GM18511 (cell line): ENCODE data around the gene BRIP1.
"Not testable (repeated sequence)": the region's sequence is repeated elsewhere in the genome, so short reads cannot be mapped to it uniquely, and the experiment has no call there.

ENCODE experiments used
- ATAC-seq: cut with Tn5 transposase; IDR thresholded peaks from one replicate; pipeline ENCODE4 v1.9.1; 2021; ENCODE audit warnings: mild to moderate bottlenecking, moderate library complexity; ENCODE audit not compliant: unreplicated experiment

The BRIP1 gene

DNA sequence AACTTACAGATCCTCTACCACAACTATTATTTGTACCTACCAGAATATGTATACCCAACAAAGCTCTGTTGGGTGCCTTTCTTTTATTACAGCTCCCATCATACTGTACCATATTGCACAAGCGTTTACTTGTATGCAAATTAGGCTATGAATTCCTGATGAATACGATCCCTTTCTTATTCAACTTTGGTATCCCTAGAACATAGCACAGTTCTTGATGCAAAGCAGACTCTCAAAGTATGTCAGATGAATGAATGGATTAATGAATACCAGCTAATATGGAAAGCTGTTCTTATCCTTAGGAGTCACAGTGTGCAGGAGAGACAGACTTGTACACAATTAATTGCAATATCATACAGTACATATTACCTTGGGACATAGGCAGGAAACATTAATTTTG lies 192.6 kb downstream of the BRIP1 start:
- ATAC-seq: no peak

DNA sequence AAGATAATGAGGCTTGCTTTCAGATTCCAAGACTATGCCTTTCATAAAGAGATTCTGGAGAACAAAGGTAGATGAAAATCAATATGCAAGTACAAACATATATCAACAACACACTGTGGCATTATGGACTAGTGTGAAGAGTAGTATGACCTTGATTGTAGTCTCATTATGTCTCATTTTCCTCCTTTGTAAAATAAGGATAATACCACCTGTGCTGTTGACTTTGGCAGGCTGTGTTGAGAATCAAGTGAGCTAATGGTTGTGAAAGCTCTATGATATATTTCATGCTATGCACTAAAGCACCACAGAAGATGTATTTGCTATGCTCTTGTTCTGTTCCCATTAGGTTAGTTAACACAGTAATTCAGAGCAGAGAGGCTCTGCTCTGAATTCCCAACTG lies 193.8 kb downstream of the BRIP1 start:
- ATAC-seq: no peak

DNA sequence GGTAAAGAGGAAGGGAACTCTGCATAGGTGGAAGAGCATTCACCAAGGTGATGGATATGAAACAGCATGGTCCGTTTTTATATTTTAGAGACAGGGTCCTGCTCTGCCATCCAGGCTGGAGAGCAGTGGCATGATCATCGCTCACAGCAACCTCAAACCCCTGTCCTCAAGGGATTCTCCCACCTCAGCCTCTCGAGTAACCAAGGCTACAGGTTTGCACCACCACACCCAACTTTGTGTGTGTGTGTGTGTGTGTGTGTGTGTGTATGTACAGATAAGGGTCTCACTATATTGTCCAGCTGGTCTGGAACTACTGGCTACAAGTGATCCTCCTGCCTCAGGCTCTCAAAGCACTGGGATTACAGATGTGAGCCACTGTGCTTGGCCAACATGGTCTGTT lies 194.8 kb downstream of the BRIP1 start:
- no peak for ATAC-seq

DNA sequence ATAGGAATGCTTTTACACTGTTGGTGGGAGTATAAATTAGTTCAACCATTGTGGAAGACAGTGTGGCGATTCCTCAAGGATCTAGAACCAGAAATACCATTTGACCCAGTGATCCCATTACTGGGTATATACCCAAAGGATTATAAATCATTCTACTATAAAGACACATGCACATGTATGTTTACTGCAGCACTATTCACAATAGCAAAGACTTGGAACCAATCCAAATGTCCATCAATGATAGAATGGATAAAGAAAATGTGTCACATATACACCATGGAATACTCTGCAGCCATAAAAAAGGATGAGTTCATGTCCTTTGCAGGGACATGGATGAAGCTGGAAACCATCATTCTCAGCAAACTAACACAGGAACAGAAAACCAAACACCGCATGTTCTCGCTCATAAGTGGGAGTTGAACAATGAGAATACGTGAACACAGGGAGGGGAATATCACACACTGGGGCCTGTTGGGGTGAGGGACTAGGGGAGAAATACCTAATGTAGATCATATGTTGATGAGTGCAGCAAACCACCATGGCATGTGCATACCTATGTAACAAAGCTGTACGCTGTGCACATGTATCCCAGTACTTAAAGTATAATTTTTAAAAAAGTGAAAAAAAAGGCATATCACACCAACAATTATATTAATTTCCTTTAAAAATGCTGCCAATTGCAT lies 196.8 kb downstream of the BRIP1 start:
- not testable (repeated sequence) for ATAC-seq

DNA sequence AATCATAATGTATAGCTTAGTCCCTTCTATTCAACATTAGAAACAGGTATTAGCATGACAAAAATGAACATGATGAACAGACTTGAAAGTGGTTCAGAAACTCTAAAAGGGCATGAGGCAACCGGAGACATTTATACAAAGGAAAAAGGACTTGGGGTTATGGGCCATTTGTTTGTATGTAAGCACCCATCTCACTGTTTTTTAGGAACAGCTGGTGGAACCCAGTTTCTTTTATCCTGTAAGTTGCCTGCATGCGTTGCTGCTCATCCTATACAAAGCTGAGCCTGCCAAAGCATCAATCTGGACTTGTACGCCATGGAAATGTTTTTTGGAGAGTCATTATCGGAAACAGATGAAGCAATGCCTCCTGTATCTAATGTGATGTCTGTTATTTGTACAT lies 200.0 kb downstream of the BRIP1 start:
- ATAC-seq: no peak

DNA sequence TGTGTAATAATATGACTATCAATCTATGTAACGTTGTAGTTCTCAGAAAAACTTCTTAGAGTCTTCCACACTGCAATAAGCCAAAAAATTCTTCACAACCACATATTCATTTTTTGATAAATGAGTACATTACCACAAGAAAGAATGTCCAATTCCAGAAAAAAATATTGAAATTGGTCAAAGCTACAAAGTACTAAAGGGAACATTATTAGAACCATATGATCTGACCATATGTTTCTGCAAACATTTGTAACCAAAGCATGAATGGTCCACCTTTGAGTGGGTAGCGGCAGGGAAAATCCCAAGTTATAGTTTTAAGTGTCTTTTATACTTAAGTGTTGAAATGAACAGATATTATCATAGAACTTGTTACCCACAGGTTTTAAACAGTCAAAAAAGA lies 200.6 kb downstream of the BRIP1 start:
- ATAC-seq: no peak

DNA sequence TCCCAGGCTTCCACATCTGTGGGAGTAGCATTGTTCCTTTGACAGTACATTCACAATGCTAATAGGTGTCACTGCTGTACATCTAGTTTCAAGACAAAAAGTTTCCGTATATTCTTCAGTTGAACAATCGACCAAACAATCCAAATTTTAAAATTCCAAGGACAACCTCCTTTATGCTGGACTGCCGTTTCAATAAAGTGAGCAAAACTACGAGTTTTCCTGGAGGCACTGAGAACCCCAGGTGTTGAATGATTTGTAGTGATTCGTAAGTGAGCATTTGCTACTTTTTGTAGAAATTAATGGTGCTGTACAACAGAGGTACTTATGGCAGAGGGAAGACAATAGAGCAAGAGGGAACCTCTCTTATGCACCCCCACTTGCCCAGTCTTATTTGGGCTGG lies 201.1 kb downstream of the BRIP1 start:
- ATAC-seq: no peak

DNA sequence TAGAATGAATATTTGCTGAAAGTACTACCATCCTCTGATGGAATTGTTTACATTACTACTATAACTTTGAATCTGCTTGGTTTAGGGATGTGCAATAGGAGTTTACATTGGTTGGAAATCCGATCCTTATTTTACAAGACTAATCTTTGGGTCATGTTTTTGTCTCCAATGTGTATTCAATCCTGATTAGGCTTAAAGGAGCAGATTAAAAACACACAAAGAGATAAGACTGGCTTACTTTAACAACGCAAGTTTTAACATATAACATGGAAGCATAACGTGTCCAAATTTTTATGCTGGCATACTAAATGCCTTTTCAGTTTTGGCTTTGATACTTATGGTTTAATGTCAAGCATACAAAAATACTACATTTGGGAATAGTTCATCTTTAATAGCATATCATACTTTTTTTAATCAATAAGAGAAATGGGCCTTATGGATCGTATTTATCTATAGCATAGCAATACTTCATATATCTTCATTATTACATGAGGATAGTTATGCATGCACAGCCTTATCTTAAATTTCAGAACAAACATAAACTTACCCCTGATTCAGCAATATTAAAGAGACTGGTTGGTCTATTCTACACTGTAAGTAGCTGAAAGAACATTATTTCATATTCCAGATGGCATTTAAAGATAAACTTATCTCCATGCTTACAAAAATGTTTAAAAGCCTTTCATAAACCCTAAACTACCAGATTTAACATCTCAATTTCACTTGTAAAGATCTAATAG lies 202.4 kb downstream of the BRIP1 start:
- no peak for ATAC-seq

DNA sequence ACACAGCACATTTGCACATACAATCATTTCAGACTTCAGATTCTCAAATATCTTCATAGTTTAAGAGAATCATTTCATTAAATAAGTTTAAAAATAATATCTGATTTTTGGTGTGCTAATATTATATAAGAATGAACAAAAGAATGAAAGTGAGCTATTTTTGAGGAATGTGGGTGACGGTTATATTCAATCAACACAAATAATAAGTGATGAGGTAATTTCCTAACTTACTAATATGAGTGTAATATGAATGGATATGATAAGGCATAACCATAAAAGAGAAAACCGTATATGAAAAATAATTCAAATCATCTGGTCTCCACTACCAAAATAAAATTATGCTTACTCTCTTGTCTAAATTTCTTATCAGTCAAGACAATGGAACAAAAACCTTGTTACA lies 203.9 kb downstream of the BRIP1 start:
- ATAC-seq: no peak

DNA sequence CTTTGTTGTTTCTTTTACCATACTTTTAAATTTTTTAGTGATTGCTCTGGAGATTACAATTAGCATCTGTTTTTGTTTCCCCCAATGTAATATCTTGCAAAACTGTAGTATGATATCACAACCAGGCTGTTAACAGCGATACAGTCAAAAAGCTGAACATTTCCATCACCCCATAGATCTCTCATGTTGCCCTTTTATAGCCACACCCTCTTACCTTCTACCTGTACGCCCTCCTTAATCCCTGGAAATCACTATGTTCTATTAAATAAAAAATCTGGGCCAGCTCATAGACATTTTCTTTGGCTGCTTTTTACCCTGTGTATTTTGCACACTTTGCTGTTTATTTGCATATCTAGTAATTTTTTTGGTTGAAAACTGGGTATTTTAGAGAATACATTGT lies 205.1 kb downstream of the BRIP1 start:
- no peak for ATAC-seq

DNA sequence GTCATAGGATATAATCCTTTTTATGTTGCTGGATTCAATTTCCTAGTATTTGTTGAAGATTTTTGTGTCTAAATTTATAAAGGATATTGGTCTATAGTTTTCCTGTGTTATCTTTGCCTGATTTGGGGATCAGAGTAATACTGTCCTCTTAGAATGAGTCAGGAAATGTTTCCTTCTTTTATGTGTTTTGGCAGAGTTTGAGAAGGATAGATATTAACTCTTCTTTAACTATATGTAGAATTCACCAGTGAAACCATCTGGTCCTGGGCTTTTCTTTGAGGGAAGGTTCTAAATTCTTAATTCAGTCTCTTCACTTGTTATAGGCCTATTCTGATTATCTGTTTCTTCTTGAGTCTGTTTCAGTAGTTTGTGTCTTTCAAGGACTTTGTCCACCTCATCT lies 206.0 kb downstream of the BRIP1 start:
- ATAC-seq: no peak

DNA sequence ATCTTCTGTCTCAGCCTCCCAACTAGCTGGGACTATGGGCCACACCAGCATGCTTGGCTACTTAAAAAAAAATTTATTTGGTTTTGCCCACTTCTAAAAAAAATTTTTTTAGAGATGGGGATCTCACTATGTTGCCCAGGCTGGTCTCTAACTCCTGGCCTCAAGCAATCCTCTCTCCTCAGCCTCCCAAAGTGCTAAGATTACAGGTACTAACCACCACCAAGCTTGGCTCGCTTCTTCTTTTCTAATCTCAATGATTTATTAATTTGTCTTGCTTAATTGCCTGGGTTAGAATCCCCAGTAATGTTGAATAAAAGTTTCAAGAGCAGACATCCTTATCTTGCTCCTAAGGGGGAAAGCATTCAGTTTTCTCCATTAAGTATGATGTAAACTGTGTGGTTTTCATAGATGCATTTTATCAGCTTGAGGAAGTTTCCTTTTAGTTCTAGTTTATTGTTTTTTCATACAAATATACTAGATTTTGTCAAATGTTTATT lies 206.6 kb downstream of the BRIP1 start:
- no peak for ATAC-seq

DNA sequence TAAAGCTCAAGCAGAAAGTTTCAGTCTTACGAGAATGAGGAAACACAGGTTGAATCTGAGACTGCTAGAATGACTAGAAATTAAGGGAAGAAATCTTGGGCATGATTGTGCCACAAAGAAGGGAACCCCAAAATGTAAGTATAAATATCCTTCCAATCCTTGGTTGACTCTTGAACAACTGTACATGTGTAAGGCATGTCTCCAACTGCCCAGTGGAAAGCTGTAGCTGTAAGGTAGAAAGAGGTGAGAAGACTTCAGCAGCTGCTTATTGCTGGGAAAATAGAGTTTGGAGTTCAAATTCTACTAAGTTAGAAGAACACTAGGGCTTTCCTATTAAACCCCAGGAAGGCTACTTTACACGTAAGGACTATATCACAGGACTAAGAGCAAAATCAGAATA lies 212.6 kb downstream of the BRIP1 start:
- ATAC-seq: no peak

DNA sequence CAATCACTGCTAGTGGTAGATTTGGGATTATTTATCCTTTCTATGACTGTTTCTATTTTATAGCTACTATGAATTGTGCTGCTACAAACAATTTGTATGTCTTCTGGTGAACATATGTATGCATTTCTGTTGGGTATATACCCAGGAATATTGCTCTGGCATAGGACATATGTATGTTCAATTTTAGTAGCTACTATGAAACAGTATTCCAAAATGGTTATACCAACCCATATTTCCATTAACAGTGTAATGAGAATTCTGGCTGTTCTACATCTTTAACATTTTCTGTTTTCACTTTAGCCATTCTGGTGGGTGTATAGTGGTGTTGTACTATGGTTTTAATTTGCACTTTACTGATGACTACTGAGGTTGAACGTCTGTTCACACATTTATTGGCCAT lies 214.7 kb downstream of the BRIP1 start:
- ATAC-seq: no peak

DNA sequence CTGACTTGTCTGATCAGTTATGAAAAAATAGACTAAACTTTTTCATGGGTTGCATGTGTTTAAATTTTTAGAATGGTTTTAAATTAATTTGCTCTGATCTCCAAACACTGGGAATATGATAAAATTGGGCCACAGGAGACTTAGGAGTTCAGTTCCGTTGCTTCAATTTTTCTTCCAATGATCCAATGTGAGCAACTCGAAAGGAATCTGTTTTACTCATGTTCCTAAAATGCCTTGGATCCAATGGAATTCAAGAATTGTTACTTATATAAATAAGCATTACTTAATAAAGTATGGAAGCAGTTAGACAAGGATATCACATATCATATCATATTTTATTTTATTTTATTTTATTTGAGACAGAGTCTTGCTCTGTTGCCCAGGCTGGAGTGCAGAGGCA lies 216.3 kb downstream of the BRIP1 start:
- no peak for ATAC-seq

DNA sequence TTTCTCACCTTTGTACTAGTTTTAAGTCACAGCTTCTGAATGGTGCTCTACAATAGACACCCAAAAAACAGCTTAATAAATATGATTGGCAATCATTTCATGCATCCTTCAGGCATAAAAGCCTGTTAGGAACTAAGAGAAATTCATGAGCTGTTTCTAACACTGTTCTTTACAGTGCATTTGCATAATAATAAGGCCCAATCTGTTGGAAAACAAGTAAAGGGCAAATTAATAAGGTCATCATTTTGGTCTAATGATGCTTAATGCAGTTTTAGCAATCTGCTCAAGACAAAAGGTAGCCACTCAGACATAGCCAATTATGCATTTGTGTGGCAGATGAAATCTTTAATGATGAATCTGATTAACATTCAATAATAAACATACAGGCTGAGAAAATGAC lies 216.8 kb downstream of the BRIP1 start:
- no peak for ATAC-seq

DNA sequence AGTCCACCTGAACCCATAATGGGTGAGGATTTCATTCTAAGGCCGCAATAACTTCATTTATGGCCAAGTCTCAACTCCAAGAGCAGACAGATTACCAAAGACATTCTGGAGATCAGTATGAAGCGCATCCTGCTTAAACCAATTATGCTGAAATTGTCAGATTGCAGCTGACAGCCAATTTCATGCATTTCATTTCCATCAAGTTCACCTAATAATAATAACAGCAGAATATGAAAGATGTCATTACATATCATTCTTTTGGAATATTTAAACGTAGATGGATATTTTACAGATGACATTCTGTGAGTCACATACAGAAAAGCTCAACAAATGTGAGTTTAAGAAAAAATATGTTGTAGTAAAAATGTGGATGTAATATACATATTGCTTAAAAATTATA lies 217.4 kb downstream of the BRIP1 start:
- no peak for ATAC-seq

DNA sequence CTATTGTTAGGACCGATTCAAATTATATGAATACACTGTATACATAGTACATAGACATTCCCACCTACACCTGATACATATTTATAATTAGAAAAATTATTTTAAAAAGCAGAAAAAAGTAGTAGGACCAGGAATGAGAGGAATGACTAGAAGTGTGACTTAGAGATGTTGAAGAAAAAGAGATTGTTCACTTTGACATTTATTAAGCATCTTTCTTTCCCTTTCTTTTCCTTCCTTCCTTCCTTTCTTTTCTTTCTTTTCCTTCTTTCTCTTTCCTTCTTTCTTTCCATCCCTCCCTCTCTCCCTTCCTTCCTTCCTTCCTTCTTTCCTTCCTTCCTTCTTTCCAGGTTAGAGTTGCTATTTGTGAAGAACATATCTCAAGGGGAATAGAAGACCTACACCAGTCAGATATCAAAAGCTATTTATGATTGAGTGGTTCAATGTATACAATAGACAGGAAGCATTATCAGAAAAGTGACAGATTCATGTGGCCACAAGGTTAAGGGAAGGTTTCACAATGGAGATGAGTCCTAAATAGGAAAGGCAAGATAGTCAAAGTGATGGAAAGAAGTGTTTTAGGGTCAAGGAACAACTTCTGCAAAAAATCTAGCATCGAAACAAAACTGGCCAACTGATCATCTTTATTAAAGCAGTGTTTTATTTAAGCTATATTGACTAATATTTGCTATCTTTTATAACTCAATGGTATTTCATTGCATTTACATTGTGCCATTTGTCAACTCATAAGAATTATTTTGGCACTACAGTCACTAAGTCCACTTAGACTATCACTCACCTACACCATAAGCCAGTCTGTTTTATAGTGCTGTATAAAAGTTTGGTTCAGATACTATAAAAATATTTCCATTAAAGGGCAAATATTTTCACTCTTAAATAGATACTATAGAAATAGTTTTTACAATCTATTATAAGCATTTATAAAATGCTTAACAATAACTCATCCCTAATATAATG lies 218.2 kb downstream of the BRIP1 start:
- no peak for ATAC-seq

DNA sequence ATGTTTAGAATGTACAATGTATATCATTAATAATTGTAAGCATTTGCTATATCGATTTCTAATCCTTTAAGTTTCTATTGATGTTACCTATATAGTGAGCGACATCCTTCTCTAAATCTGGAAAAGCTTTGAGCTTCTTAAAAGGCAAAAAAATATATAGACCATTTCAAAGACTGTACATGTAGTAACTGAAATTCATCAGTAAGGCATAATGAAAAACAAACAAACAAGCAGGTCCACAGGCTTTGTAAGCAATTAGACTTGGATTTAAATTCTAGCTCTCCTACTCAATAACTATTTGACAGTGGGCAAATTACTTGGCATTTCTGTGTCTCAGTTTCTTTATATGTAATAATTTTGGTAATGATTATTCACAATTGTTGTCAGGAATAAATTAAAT lies 220.6 kb downstream of the BRIP1 start:
- ATAC-seq: no peak

DNA sequence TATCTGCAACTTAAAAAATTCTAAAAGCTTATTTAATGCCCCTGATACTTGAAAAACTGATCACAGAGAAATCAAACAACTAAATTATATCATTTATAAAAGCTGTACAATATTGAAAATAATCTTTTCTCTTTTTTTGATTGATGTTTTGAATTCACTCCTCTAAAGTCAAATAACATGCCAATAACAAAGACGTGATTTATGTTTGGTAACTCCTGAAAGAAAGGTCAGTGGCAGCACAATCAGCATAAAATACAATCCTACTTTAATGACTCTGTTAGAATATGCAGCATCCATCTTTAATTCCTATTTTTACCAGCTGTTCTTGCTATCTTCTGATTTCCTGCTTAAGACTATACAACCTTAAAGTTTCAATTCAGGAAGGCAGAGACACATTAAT lies 221.6 kb downstream of the BRIP1 start:
- ATAC-seq: no peak

DNA sequence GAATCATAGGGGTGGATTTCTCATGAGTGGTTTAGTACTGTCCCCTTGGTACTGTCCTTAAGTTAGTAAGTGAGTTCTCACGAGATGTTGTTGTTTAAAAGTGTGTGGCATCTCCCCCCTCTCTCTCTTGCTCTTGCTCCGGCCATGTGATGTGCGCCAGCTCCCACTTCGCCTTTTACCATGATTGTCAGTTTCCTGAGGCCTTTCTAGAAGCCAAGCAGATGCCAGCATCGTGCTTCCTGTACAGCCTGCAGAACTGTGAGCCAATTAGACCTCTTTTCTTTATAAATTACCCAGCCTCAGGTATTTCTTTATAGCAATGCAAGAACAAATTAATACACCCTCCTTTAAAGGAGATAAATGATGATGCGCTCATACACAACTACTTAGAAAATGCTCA lies 222.2 kb downstream of the BRIP1 start:
- no peak for ATAC-seq
